HCT116 (cell line): ENCODE results near the gene PPP6C. TPM values are rescaled to one million over a fixed set of nuclear protein-coding genes. Genes with fewer than 3 reads are reported as not detected.

Experiments
- ATAC-seq: fragments of 200-7000 bp; cut with Tn5 transposase; 2 replicates; pipeline ENCODE4 v1.9.1; 2020; ENCODE audit warnings: mild to moderate bottlenecking, moderate library complexity
- BruUV-seq: library from RNA; stranded (reverse); fragments of 400-500 nt; replicated peaks from 2 replicates; lab custom pipeline; 2021; lab: Mats Ljungman, UMichigan
- CTCF ChIA-PET: fragments of 300-600 bp; sonication (Branson Sonifier 250); formaldehyde crosslinking; loops from one replicate; lab custom pipeline; 2021; ENCODE audit warnings: antibody characterized with exemption; lab: Charles Lee
- POLR2A ChIA-PET: fragments of 300-600, 350-600 bp; sonication (Branson Sonifier 250); formaldehyde crosslinking; loops from one replicate; lab custom pipeline; 2021; ENCODE audit warnings: antibody characterized with exemption; lab: Charles Lee
- RAD21 ChIA-PET, 2 experiments: fragments of 300-600 bp; sonication (Branson Sonifier 250); formaldehyde crosslinking; loops; one replicate each; lab custom pipeline; 2023; ENCODE audit warnings: low total read pairs in 2 of 2; ENCODE audit not compliant: uncharacterized antibody in 2 of 2, unreplicated experiment in 2 of 2, low non-redundant PET in 1 of 2; lab: Charles Lee
- DNase-seq: peaks from one replicate; pipeline ENCODE4 v3.0.0-alpha.2; 2010; ENCODE audit warnings: low read depth, low spot score
- H2AFZ ChIP-seq: fragments of 200-600 bp; shearing (Covaris generic), sonication (generic); 2 replicates; pipeline ENCODE4 v1.6.1; 2017; ENCODE audit warnings: low read depth, mixed run types, mixed read lengths, antibody characterized with exemption, low read length; ENCODE audit not compliant: poor library complexity, severe bottlenecking
- H3K27ac ChIP-seq: 2 replicates; pipeline ENCODE4 v1.5.1; 2012; ENCODE audit warnings: low read depth, low read length
- H3K27me3 ChIP-seq: fragments of 200-600 bp; sonication (generic); 2 replicates; pipeline ENCODE4 v1.6.1; 2016; ENCODE audit warnings: mixed run types, low read length, mixed read lengths; ENCODE audit not compliant: insufficient read depth
- H3K36me3 ChIP-seq, 2 experiments: fragments of 200-500 bp in 1 of 2; fragments of 200-600 bp in 1 of 2; sonication (Bioruptor generic) in 1 of 2; sonication (generic) in 1 of 2; 2 replicates each; pipeline versions ENCODE4 v1.5.1 to v1.6.1; 2014 to 2016; ENCODE audit warnings: low read length in 2 of 2, inconsistent platforms in 1 of 2, mixed read lengths in 1 of 2, mixed run types in 1 of 2; ENCODE audit not compliant: insufficient read depth in 2 of 2, control insufficient read depth in 1 of 2
- H3K4me1 ChIP-seq, 2 experiments: fragments of 200-600 bp in 1 of 2; sonication (generic) in 1 of 2; 2 replicates each; pipeline versions ENCODE4 v1.5.1 to v1.6.1; 2012 to 2017; ENCODE audit warnings: low read length in 2 of 2, inconsistent platforms in 1 of 2, mild to moderate bottlenecking in 1 of 2, mixed read lengths in 1 of 2, mixed run types in 1 of 2, moderate library complexity in 1 of 2; ENCODE audit not compliant: insufficient read depth in 2 of 2, control insufficient read depth in 1 of 2
- H3K4me2 ChIP-seq: fragments of 200-600 bp; sonication (generic); 2 replicates; pipeline ENCODE4 v1.6.1; 2017; ENCODE audit warnings: mixed run types, low read length, mixed read lengths
- H3K4me3 ChIP-seq, 2 experiments: fragments of 200-600 bp in 1 of 2; sonication (generic) in 1 of 2; replicated peaks in 1 of 2; 2 replicates each; pipeline ENCODE4 v1.5.1; 2011 to 2016; ENCODE audit warnings: low read length in 2 of 2, control low read depth in 1 of 2, low read depth in 1 of 2, mild to moderate bottlenecking in 1 of 2, mixed read lengths in 1 of 2, mixed run types in 1 of 2
- H3K79me2 ChIP-seq: fragments of 200-600 bp; sonication (generic); 2 replicates; pipeline ENCODE4 v1.6.1; 2017; ENCODE audit warnings: mild to moderate bottlenecking, mixed run types, low read length, moderate library complexity, mixed read lengths; ENCODE audit not compliant: insufficient read depth
- H3K9ac ChIP-seq: fragments of 200-600 bp; sonication (generic); 2 replicates; pipeline ENCODE4 v1.6.1; 2016; ENCODE audit warnings: low read length, mixed read lengths
- H3K9me2 ChIP-seq: fragments of 200-600 bp; sonication (generic), shearing (Covaris generic); 2 replicates; pipeline ENCODE4 v1.6.1; 2017; ENCODE audit warnings: mixed run types, mild to moderate bottlenecking, moderate library complexity; ENCODE audit not compliant: insufficient read depth
- H3K9me3 ChIP-seq, 2 experiments: fragments of 200-500 bp in 1 of 2; fragments of 200-600 bp in 1 of 2; sonication (Bioruptor generic) in 1 of 2; sonication (generic) in 1 of 2; 2 replicates each; pipeline ENCODE4 v1.6.1; 2014 to 2017; ENCODE audit warnings: low read length in 2 of 2, mixed read lengths in 2 of 2, inconsistent platforms in 1 of 2, low read depth in 1 of 2, mild to moderate bottlenecking in 1 of 2, mixed run types in 1 of 2, moderate library complexity in 1 of 2; ENCODE audit not compliant: control insufficient read depth in 1 of 2, insufficient read depth in 1 of 2
- H4K20me1 ChIP-seq: fragments of 200-600 bp; sonication (generic), shearing (Covaris generic); 2 replicates; pipeline ENCODE4 v1.6.1; 2017; ENCODE audit warnings: mixed run types, mild to moderate bottlenecking, moderate library complexity; ENCODE audit not compliant: insufficient read depth
- ATF3 ChIP-seq: IDR thresholded peaks from 2 replicates; pipeline ENCODE4 v1.6.1; 2012
- CBX3 ChIP-seq: IDR thresholded peaks from 2 replicates; pipeline ENCODE4 v1.6.1; 2012; ENCODE audit warnings: low read depth
- CEBPB ChIP-seq: IDR thresholded peaks from 2 replicates; pipeline ENCODE4 v1.6.1; 2012; ENCODE audit warnings: low read depth
- CTCF ChIP-seq, 3 experiments: fragments of 200-600 bp in 1 of 3; sonication (generic) in 1 of 3; IDR thresholded peaks in 2 of 3; conservative IDR thresholded peaks in 1 of 3; 2 replicates each; pipeline ENCODE4 v1.5.1; 2012 to 2017; ENCODE audit warnings: low read depth in 2 of 3, low read length in 2 of 3, antibody characterized with exemption in 1 of 3, borderline replicate concordance in 1 of 3, control low read depth in 1 of 3, mild to moderate bottlenecking in 1 of 3, mixed read lengths in 1 of 3, mixed run types in 1 of 3, moderate library complexity in 1 of 3; ENCODE audit not compliant: insufficient read depth in 1 of 3
- EGR1 ChIP-seq: IDR thresholded peaks from 2 replicates; pipeline ENCODE4 v1.6.1; 2012; ENCODE audit warnings: low read depth
- ELF1 ChIP-seq: IDR thresholded peaks from 2 replicates; pipeline ENCODE4 v1.6.1; 2012; ENCODE audit warnings: low read depth, borderline replicate concordance
- EZH2 ChIP-seq: fragments of 200-600 bp; sonication (generic); IDR thresholded peaks from 2 replicates; pipeline ENCODE4 v1.6.1; 2017; ENCODE audit warnings: antibody characterized with exemption, mixed run types
- EZH2phosphoT487 ChIP-seq: fragments of 200-600 bp; IDR thresholded peaks from 2 replicates; pipeline ENCODE4 v1.6.1; 2018; ENCODE audit warnings: antibody characterized with exemption, borderline replicate concordance
- JUND ChIP-seq: IDR thresholded peaks from 2 replicates; pipeline ENCODE4 v1.6.1; 2012
- MAX ChIP-seq: IDR thresholded peaks from 2 replicates; pipeline ENCODE4 v1.6.1; 2012
- POLR2A ChIP-seq: IDR thresholded peaks from 2 replicates; pipeline ENCODE4 v1.7.0; 2011; ENCODE audit warnings: borderline replicate concordance; ENCODE audit not compliant: insufficient read depth, insufficient read length; ENCODE audit errors: extremely low read depth
- RAD21 ChIP-seq: IDR thresholded peaks from 2 replicates; pipeline ENCODE4 v1.6.1; 2012; ENCODE audit warnings: low read depth, mild to moderate bottlenecking
- REST ChIP-seq: IDR thresholded peaks from 2 replicates; pipeline ENCODE4 v1.6.1; 2012; ENCODE audit warnings: low read depth
- SIN3A ChIP-seq: IDR thresholded peaks from 2 replicates; pipeline ENCODE4 v1.6.1; 2012; ENCODE audit warnings: low read depth
- SP1 ChIP-seq: IDR thresholded peaks from 2 replicates; pipeline ENCODE4 v1.6.1; 2012; ENCODE audit warnings: low read depth
- SRF ChIP-seq: IDR thresholded peaks from 2 replicates; pipeline ENCODE4 v1.6.1; 2012; ENCODE audit warnings: low read depth
- TCF7L2 ChIP-seq: IDR thresholded peaks from 2 replicates; pipeline ENCODE4 v1.7.0; 2011; ENCODE audit warnings: borderline replicate concordance, inconsistent platforms; ENCODE audit not compliant: insufficient read depth, insufficient read length; ENCODE audit errors: extremely low read depth
- YY1 ChIP-seq: IDR thresholded peaks from 2 replicates; pipeline ENCODE4 v1.6.1; 2011; ENCODE audit warnings: low read length, low read depth, moderate library complexity, mild to moderate bottlenecking; ENCODE audit not compliant: insufficient replicate concordance; ENCODE audit errors: extremely low read depth
- ZBTB33 ChIP-seq: IDR thresholded peaks from 2 replicates; pipeline ENCODE4 v1.6.1; 2011; ENCODE audit warnings: mild to moderate bottlenecking, low read length, moderate library complexity; ENCODE audit not compliant: insufficient replicate concordance; ENCODE audit errors: extremely low read depth
- ZNF274 ChIP-seq: fragments of 200-500 bp; sonication (Bioruptor generic); IDR thresholded peaks from 2 replicates; pipeline ENCODE4 v1.6.1; 2014; ENCODE audit warnings: mild to moderate bottlenecking, low read depth, low read length, inconsistent platforms
- intact Hi-C: fragments of 100-400 bp; cut with micrococcal nuclease; formaldehyde crosslinking; loops from 2 replicates; pipeline ENCODE4 v1.10.0; 2022
- total RNA-seq: library from RNA; stranded (reverse); gene quantifications from one replicate; pipeline ENCODE4 v1.2.1, GENCODE V29; 2021; ENCODE audit not compliant: unreplicated experiment

The PPP6C gene
- total RNA-seq, 1 experiment from 2014 or later: 35.4 TPM

GRCh38 chr9:125140576-125140975, 49.0 kb downstream of the PPP6C start (continued):
- TF ChIP-seq MAX: no peak

GRCh38 chr9:125137200-125137599, 52.4 kb downstream of the PPP6C start:
- H3K36me3 ChIP-seq: peaks cover 2 to 5% of the 10 kb centered on the region in 2 experiments; a peak in 1 of 4 replicates
- DNase-seq: no peak
- ChIA-PET CTCF (no interaction called here), POLR2A (no interaction called here), RAD21 (no interaction called here)
- no peaks in the 10 kb centered on the region for H4K20me1 ChIP-seq
- H3K4me3 ChIP-seq: no peak overlapping the region
- H3K9me2 ChIP-seq: no peaks in the 10 kb centered on the region
- H3K4me2 ChIP-seq: no peak overlapping the region
- peaks cover 20% of the 10 kb centered on the region for H3K79me2 ChIP-seq
- no peaks in the 10 kb centered on the region for H3K27me3 ChIP-seq
- no TSS peak for BruUV-seq
- H3K9ac ChIP-seq: no peak overlapping the region
- H3K9me3 ChIP-seq: no peaks in the 10 kb centered on the region
- ATAC-seq: no peak
- no peak overlapping the region for H3K27ac ChIP-seq
- H3K4me1 ChIP-seq: peaks cover 1 to 2% of the 10 kb centered on the region in 2 experiments; a peak in 2 of 4 replicates
- intact Hi-C loops: no loop called here
- H2AFZ ChIP-seq: no peak overlapping the region
- TF ChIP-seq EZH2phosphoT487: no peak
- no peak for TF ChIP-seq RAD21
- no peak for TF ChIP-seq ZBTB33
- TF ChIP-seq CEBPB: no peak
- no peak for TF ChIP-seq REST
- no peak for TF ChIP-seq ATF3
- TF ChIP-seq ELF1: no peak
- no peak for TF ChIP-seq TCF7L2
- no peak for TF ChIP-seq CBX3
- no peak for TF ChIP-seq POLR2A
- TF ChIP-seq SIN3A: no peak
- no peak for TF ChIP-seq SRF
- no peak for TF ChIP-seq CTCF (IDR thresholded peaks at IDR 0.05 in 2 of 3, conservative IDR thresholded peaks at IDR 0.05 in 1 of 3; ENCODE audit: borderline replicate concordance in 1 of 3, insufficient read depth in 1 of 3, low read depth in 2 of 3, low read length in 2 of 3)
- no peak for TF ChIP-seq ZNF274
- TF ChIP-seq YY1: no peak
- TF ChIP-seq JUND: no peak
- no peak for TF ChIP-seq SP1
- TF ChIP-seq EZH2: no peak
- TF ChIP-seq EGR1: no peak
